Neutrophil (primary cell): ENCODE results near the gene ZIC2.

Experiments
- H3K27ac ChIP-seq: fragments of 200-600 bp; sonication (generic); 2 replicates; pipeline ENCODE4 v1.5.1; 2016; ENCODE audit warnings: mild to moderate bottlenecking, moderate library complexity
- H3K27me3 ChIP-seq: fragments of 200-600 bp; sonication (generic); 2 replicates; pipeline ENCODE4 v1.6.0; 2016; ENCODE audit warnings: mild to moderate bottlenecking
- H3K36me3 ChIP-seq: fragments of 200-600 bp; sonication (generic); 2 replicates; pipeline ENCODE4 v1.5.1; 2017
- H3K4me1 ChIP-seq, 2 experiments: fragments of 200-600 bp in 1 of 2; sonication (generic) in 1 of 2; 1 replicate in 1 of 2; 2 replicates in 1 of 2; pipeline versions ENCODE4 v1.5.1 to v1.6.1; 2013 to 2016; ENCODE audit warnings: low read depth in 1 of 2, low read length in 1 of 2, mild to moderate bottlenecking in 1 of 2, moderate library complexity in 1 of 2; ENCODE audit not compliant: control insufficient read depth in 1 of 2, insufficient read depth in 1 of 2
- H3K4me3 ChIP-seq, 2 experiments: fragments of 200-600 bp in 1 of 2; sonication (generic) in 1 of 2; 1 replicate in 1 of 2; 2 replicates in 1 of 2; pipeline ENCODE4 v1.5.1; 2013 to 2016; ENCODE audit warnings: low read depth in 1 of 2, low read length in 1 of 2, mild to moderate bottlenecking in 1 of 2, moderate library complexity in 1 of 2
- H3K9me3 ChIP-seq: fragments of 200-600 bp; sonication (generic); 2 replicates; pipeline ENCODE4 v1.5.1; 2016
- TF ChIP-seq, protein P1 (sequence below): fragments of 200-600 bp; sonication (generic); IDR thresholded peaks from 2 replicates; pipeline ENCODE4 v1.5.1; 2016; ENCODE audit warnings: antibody characterized with exemption

ZIC2 gene

GRCh38 chr13:99956473-99957349 is 24.9 kb upstream of the ZIC2 start:
- no peaks in the 10 kb centered on the region for H3K9me3 ChIP-seq
- H3K27ac ChIP-seq, result no peak overlapping the region
- H3K4me3 ChIP-seq, result no peak overlapping the region
- H3K4me1 ChIP-seq, result peaks cover 3 to 7% of the 10 kb centered on the region in 2 experiments
- peaks cover 100% of the 10 kb centered on the region for H3K27me3 ChIP-seq
- H3K36me3 ChIP-seq, result no peaks in the 10 kb centered on the region
- TF ChIP-seq, protein P1, sequence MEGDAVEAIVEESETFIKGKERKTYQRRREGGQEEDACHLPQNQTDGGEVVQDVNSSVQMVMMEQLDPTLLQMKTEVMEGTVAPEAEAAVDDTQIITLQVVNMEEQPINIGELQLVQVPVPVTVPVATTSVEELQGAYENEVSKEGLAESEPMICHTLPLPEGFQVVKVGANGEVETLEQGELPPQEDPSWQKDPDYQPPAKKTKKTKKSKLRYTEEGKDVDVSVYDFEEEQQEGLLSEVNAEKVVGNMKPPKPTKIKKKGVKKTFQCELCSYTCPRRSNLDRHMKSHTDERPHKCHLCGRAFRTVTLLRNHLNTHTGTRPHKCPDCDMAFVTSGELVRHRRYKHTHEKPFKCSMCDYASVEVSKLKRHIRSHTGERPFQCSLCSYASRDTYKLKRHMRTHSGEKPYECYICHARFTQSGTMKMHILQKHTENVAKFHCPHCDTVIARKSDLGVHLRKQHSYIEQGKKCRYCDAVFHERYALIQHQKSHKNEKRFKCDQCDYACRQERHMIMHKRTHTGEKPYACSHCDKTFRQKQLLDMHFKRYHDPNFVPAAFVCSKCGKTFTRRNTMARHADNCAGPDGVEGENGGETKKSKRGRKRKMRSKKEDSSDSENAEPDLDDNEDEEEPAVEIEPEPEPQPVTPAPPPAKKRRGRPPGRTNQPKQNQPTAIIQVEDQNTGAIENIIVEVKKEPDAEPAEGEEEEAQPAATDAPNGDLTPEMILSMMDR, result no peak

GRCh38 chr13:99958406-99959126 is 23.0 kb upstream of the ZIC2 start:
- Histone ChIP-seq H3K9me3 (no peaks in the 10 kb centered on the region), H3K4me3 (no peak overlapping the region), H3K27ac (no peak overlapping the region), H3K4me1 (peaks cover 3 to 7% of the 10 kb centered on the region in 2 experiments), H3K36me3 (no peaks in the 10 kb centered on the region), H3K27me3 (peaks cover 100% of the 10 kb centered on the region)
- TF ChIP-seq, protein P1, result no peak

- no peak overlapping the region for H3K27ac ChIP-seq
- H3K36me3 ChIP-seq, result no peaks in the 10 kb centered on the region
- H3K27me3 ChIP-seq, result peaks cover 100% of the 10 kb centered on the region
- no peaks in the 10 kb centered on the region for H3K9me3 ChIP-seq
- TF ChIP-seq, protein P1, result no peak
- peaks cover 3 to 7% of the 10 kb centered on the region in 2 experiments for H3K4me1 ChIP-seq
- H3K4me3 ChIP-seq, result no peak overlapping the region
Observed at GRCh38 chr13:99959127-99959539, 22.5 kb upstream of the ZIC2 start.

- H3K9me3 ChIP-seq, result no peaks in the 10 kb centered on the region
Observed at GRCh38 chr13:99959540-99960230, 21.9 kb upstream of the ZIC2 start.

More at GRCh38 chr13:99959540-99960230, 21.9 kb upstream of the ZIC2 start:
- no peak overlapping the region for H3K4me3 ChIP-seq
- peaks cover 100% of the 10 kb centered on the region for H3K27me3 ChIP-seq
- TF ChIP-seq, protein P1, result no peak
- H3K27ac ChIP-seq, result no peak overlapping the region
- H3K4me1 ChIP-seq, result peaks cover 3 to 7% of the 10 kb centered on the region in 2 experiments
- H3K36me3 ChIP-seq, result no peaks in the 10 kb centered on the region
